ENCODE data around the gene GATD1. TPM values are rescaled to one million over a fixed set of nuclear protein-coding genes. Genes with fewer than 3 reads are reported as not detected.
A peak's percentile ranks its signal among the peaks of the same experiment; 100 is the strongest.

GATD1 gene
- total RNA-seq, 1 donor from 2014 or later: 63.3 TPM

- POLR2A ChIA-PET: interaction anchor here (0.6 to 2.7 kb wide), 18 partner anchors 10 to 1195 kb away, joined by 3 to 26 read pairs (median 4); partner anchors contain the start of genes DEAF1, GATD1, HRAS and IRF7
- peaks cover 2% of the 10 kb centered on the region for H3K36me3 Mint-ChIP-seq (ENCODE audit: low read depth)
Measured at GRCh38 chr11:747158-748006, 29.9 kb downstream of the GATD1 start, which contains the start of gene TALDO1. TALDO1 (plus strand) TSS chr11:747464; CDS start chr11:747482, 18 bp downstream.

GRCh38 chr11:746289-747157 is 30.8 kb downstream of the GATD1 start:
- no peaks in the 10 kb centered on the region for H3K36me3 Mint-ChIP-seq (ENCODE audit: low read depth)
- ChIA-PET CTCF (interaction anchor here (0.7 to 2.6 kb wide), 2 partner anchors 12 to 51 kb away, joined by 4 to 8 read pairs; partner anchors contain the start of genes DEAF1 and TMEM80), POLR2A (interaction anchor here (0.6 to 2.7 kb wide), 12 partner anchors 20 to 1196 kb away, joined by 3 to 26 read pairs (median 4); partner anchors contain the start of genes DEAF1, GATD1, HRAS and IRF7)
- no peaks in the 10 kb centered on the region for H3K9me3 Mint-ChIP-seq
- peak; percentile 6 for ATAC-seq (ENCODE audit: low read depth)
- no peak for TF ChIP-seq CTCF (IDR thresholded peaks at IDR 0.05)
- peaks cover 22% of the 10 kb centered on the region for H3K4me1 Mint-ChIP-seq
- H3K27ac Mint-ChIP-seq: peak overlapping the region; percentile 59
- H3K27me3 Mint-ChIP-seq: no peaks in the 10 kb centered on the region
- H3K4me3 Mint-ChIP-seq: peak overlapping the region; percentile 76
- no peak for DNase-seq
- intact Hi-C loops (cut with micrococcal nuclease): loop anchor here (1.0 to 2.0 kb wide), 5 partner anchors 18 to 51 kb away; partner anchors contain the start of genes DEAF1, GATD1 and TMEM80

More at GRCh38 chr11:747158-748006, 29.9 kb downstream of the GATD1 start, which contains the start of gene TALDO1:
- Mint-ChIP-seq H3K9me3 (no peaks in the 10 kb centered on the region), H3K4me1 (peaks cover 24% of the 10 kb centered on the region), H3K27me3 (no peaks in the 10 kb centered on the region), H3K27ac (peak within 1 kb of the TSS; percentile 82), H3K4me3 (peak within 1 kb of the TSS; percentile 86)
- intact Hi-C loops (cut with micrococcal nuclease): loop anchor here (1.0 to 2.0 kb wide), 5 partner anchors 18 to 52 kb away; partner anchors contain the start of genes DEAF1, GATD1 and TMEM80
- CTCF ChIA-PET: interaction anchor here (0.7 to 2.6 kb wide), 3 partner anchors 11 to 52 kb away, joined by 4 to 8 read pairs (median 7); partner anchors contain the start of genes DEAF1 and TMEM80
- ATAC-seq (ENCODE audit: low read depth): peak; percentile 91
- TF ChIP-seq CTCF (IDR thresholded peaks at IDR 0.05): no peak
- peak; percentile 91 for DNase-seq

GRCh38 chr11:745428-745827 is 31.9 kb downstream of the GATD1 start:
- intact Hi-C loops (cut with micrococcal nuclease): no loop called here
- ATAC-seq (ENCODE audit: low read depth): no peak
- DNase-seq: no peak
- H3K9me3 Mint-ChIP-seq: no peaks in the 10 kb centered on the region
- H3K4me1 Mint-ChIP-seq: peaks cover 22% of the 10 kb centered on the region
- H3K4me3 Mint-ChIP-seq: no peak overlapping the region
- ChIA-PET POLR2A (no interaction called here), CTCF (no interaction called here)
- no peak overlapping the region for H3K27ac Mint-ChIP-seq
- TF ChIP-seq CTCF (IDR thresholded peaks at IDR 0.05): no peak
- H3K36me3 Mint-ChIP-seq (ENCODE audit: low read depth): no peaks in the 10 kb centered on the region
- no peaks in the 10 kb centered on the region for H3K27me3 Mint-ChIP-seq

- Mint-ChIP-seq H3K4me3 (no peak overlapping the region), H3K27ac (no peak overlapping the region), H3K36me3 (ENCODE audit: low read depth) (no peaks in the 10 kb centered on the region), H3K9me3 (no peaks in the 10 kb centered on the region), H3K4me1 (peaks cover 9% of the 10 kb centered on the region), H3K27me3 (peaks cover 11% of the 10 kb centered on the region)
- intact Hi-C loops (cut with micrococcal nuclease): no loop called here
- DNase-seq: no peak
- TF ChIP-seq CTCF (IDR thresholded peaks at IDR 0.05): no peak
- ATAC-seq (ENCODE audit: low read depth): no peak
- POLR2A ChIA-PET: no interaction called here
- CTCF ChIA-PET: no interaction called here
Measured at GRCh38 chr11:742571-743201, 34.6 kb downstream of the GATD1 start.

Measured in activated B cell treated with CpG ODN at 0.5 μM for 24 hours (primary cell).